ENCODE results near the gene NF1. TPM values are rescaled to one million over a fixed set of nuclear protein-coding genes. Genes with fewer than 3 reads are reported as not detected.
A peak's percentile ranks its signal among the peaks of the same experiment; 100 is the strongest.
"Not testable (repeated sequence)": the region's sequence is repeated elsewhere in the genome, so short reads cannot be mapped to it uniquely, and the experiment has no call there.

Gene NF1
- total RNA-seq, 1 experiment from 2014 or later: 12.4 TPM

DNA sequence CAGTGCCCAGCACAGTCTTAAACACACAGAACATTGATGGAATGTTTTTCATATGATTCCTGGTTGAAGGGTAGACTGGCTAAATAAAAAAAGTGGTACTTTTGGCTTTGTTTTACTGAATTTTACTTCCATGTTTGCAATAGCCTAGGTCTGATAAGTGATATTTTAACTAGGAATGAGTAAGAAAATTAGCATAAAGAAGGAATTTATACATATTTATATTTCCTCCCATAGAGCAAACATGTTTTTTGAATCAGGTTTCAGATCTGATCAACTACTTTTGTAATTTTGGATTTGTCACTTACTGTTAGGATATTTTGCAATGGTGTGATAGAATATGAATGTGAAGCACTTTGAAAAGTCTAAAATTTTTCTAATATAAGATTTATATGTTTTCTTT lies 7.2 kb downstream of the NF1 start:
- no peak overlapping the region for H3K4me3 ChIP-seq
- H3K27me3 ChIP-seq: no peaks in the 10 kb centered on the region
- H3K36me3 ChIP-seq: peaks cover 3% of the 10 kb centered on the region
- H3K9me3 ChIP-seq: no peaks in the 10 kb centered on the region
- no peak for DNase-seq

DNA sequence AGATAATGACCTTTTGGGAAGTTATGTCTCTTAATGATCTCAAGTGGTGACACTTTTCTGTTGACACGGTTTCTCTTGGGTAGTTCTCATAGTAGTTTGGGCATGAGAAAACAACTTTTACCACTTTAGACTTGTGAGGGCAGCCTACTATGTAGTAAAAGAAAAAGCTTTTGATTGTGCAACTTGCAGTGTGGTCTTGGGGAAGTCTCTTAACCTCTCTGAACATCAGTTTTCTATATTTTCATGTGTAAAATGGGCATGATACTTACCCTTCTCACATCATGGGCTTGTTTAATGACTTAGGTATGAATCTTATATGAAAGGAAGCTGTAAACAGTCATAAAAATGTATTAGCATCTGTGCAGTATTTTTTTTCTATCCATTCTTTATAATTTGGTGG lies 11.2 kb downstream of the NF1 start:
- H3K27me3 ChIP-seq: no peaks in the 10 kb centered on the region
- no peak overlapping the region for H3K4me3 ChIP-seq
- H3K9me3 ChIP-seq: no peaks in the 10 kb centered on the region
- no peaks in the 10 kb centered on the region; the same call in none of the 2 replicates for H3K36me3 ChIP-seq
- DNase-seq: no peak

DNA sequence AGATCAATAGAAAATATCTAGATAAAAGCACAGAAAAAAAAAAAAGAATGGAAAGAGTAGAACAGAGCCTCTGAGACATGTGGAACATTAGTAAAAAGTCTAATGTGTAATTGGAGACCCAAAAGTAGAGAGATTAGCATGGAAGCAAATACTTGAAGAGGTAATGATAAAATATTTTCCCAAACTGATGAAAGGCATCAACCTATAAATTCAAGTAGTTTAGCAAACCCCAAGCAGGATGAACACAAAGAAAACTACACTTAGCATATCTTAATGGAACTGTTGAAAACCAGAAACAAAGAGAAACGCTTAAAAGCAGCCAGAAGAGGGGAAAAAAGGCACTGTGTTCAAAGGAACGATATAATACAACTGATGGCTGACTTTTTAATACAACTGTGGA lies 16.4 kb downstream of the NF1 start:
- no peaks in the 10 kb centered on the region for H3K27me3 ChIP-seq
- DNase-seq: no peak
- H3K4me3 ChIP-seq: no peak overlapping the region
- H3K9me3 ChIP-seq: no peaks in the 10 kb centered on the region
- 0 out of 2 replicates have a peak, but pooled peaks cover 2% of the 10 kb centered on the region for H3K36me3 ChIP-seq

DNA sequence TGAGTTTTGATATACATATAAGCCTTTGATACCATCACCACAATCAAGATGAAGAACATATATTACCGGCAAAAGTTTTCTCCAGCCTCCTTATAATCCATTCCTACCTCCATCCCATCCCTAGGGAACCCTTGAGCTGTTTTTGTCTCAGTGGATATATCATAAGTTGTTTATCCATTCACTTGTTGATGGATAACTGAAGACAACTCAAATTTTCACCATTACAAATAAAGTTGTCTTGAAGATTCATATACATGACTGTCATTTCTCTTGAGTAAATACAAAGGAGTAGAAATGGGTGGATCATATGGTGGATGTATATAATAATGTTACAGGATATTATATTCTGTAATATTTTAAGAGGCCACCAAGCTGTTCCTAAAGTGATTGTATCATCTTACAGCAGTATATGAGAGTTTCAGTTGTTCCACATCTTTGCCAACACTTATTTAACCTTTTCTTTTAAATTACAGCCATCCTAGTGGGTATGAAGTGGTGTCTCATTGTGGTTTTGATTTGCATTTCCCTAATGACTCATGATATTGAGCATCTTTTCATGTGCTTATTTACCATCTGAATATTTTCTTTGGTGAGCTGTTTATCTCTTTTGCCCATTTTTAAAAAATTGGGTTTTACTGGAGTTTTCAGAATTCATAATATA lies 17.4 kb downstream of the NF1 start:
- Histone ChIP-seq H3K4me3 (no peak overlapping the region), H3K36me3 (0 out of 2 replicates have a peak, but pooled peaks cover 2% of the 10 kb centered on the region), H3K27me3 (no peaks in the 10 kb centered on the region), H3K9me3 (no peaks in the 10 kb centered on the region)
- DNase-seq: no peak

DNA sequence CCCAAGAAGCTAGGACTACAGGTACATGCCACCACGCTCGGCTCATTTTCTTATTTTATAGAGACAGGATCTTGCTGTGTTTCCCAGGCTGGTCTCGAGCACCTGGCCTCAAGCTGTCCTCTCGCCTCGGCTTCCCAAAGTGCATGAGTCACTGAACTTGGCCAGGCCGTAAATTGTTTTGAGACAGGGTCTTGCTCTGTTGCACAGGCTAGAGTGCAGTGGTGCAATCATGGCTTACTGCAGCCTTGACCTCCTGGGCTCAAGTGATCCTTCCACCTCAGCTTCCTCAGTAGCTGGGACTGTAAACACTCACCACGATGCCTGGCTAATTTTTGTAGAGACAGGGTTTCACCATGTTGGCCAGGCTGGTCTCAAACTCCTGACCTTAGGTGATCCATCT lies 18.6 kb downstream of the NF1 start:
- H3K9me3 ChIP-seq: not testable (repeated sequence)

DNA sequence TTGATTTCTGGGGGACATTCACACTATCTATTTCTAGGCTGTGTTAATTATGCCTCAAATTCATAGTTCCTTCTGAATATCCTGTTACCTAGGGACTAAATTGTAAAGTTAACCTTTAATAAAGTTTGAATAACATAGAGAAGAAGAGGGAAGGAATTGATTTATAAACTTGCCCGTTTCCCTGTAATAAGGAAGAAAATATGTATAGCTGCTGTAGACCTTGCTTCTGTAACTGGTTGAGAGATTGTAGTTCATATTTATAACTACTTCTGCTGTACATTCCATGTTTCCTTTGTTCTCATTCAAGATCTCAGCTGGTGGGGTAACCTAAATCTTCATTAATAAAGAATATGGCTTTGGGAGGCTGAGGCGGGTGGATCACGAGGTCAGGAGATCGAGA lies 19.2 kb downstream of the NF1 start:
- Histone ChIP-seq H3K9me3 (no peaks in the 10 kb centered on the region), H3K27me3 (no peaks in the 10 kb centered on the region), H3K36me3 (0 out of 2 replicates have a peak, but pooled peaks cover 2% of the 10 kb centered on the region), H3K4me3 (no peak overlapping the region)
- no peak for DNase-seq

More for the DNA sequence above, 18.6 kb downstream of the NF1 start:
- not testable (repeated sequence) for H3K4me3 ChIP-seq, H3K36me3 ChIP-seq, H3K27me3 ChIP-seq
- peak; percentile 13 for DNase-seq

DNA sequence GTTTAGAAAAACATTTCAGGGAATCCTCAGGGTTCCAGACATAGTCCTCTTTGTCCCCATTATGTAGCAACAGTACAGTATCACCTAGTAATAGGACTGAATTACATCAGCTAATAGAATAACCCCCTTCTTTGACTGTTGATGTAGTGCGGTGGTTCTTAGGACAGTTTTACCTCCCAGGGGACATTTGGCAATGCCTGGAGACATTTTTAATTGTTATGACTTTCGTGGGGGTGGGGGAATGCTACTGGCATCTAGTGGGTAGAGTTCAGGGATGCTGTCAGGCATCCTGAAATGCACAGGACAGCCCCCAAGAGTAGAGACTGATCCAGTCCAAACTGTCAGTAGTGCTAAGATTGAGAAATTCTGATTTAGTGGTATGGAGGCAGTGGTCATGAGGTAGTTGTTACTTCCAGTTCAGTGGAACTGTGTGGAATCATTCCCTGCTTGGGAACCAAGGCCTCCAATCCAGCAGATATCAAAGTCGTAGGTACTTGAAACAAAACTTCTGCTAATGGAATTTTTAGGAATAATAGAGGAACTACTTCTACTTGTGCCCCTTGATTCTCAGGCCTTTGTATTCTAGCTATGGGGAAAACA lies 20.3 kb downstream of the NF1 start:
- H3K9me3 ChIP-seq: peaks cover 2% of the 10 kb centered on the region; the same call in 1 of the 2 replicates
- H3K4me3 ChIP-seq: no peak overlapping the region
- H3K36me3 ChIP-seq: 0 out of 2 replicates have a peak, but pooled peaks cover 2% of the 10 kb centered on the region
- no peak for DNase-seq
- H3K27me3 ChIP-seq: no peaks in the 10 kb centered on the region

DNA sequence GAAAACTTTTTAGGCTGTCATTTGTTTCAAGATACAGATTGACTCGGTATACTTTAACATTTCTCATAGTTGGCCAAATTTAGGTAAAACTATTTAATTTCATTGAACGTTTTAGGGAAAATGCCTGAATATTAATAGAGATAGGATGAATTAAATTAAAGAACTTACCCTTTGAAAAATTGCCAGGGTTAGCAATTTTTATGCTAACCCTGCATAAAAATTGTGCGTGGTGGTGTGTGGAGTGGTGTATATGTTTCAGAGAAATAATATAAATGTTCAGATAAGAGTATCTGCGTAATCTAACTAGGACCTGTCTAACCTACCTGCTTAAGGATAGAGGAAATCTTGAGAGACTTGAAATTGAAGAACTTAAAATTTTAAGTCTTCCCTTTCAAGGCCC lies 21.4 kb downstream of the NF1 start:
- H3K4me3 ChIP-seq: no peak overlapping the region
- DNase-seq: no peak
- H3K9me3 ChIP-seq: peaks cover 2% of the 10 kb centered on the region; the same call in 1 of the 2 replicates
- H3K27me3 ChIP-seq: no peaks in the 10 kb centered on the region
- H3K36me3 ChIP-seq: 0 out of 2 replicates have a peak, but pooled peaks cover 2% of the 10 kb centered on the region

DNA sequence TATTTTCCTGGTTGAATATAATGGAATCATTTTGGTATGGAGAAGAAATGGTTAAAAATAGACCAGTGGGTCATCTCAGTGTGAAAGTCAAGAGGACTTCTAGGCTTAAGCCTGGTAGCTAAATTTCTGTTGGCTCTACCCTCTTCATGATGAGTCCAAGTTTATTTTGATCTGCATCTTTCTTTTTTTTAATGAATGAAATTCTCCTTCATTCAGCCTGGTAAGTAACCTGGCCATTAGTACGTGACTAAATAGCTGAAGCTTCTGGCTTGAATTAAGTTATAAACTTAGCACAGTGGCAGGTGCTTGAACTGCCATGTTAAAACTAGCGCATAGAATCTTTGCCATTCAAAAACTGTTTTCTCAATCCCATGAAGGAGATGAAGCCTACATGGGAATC lies 28.0 kb downstream of the NF1 start:
- Histone ChIP-seq H3K36me3 (peaks cover 2% of the 10 kb centered on the region), H3K4me3 (no peak overlapping the region), H3K9me3 (peaks cover 2% of the 10 kb centered on the region; the same call in 1 of the 2 replicates), H3K27me3 (no peaks in the 10 kb centered on the region)
- DNase-seq: no peak

DNA sequence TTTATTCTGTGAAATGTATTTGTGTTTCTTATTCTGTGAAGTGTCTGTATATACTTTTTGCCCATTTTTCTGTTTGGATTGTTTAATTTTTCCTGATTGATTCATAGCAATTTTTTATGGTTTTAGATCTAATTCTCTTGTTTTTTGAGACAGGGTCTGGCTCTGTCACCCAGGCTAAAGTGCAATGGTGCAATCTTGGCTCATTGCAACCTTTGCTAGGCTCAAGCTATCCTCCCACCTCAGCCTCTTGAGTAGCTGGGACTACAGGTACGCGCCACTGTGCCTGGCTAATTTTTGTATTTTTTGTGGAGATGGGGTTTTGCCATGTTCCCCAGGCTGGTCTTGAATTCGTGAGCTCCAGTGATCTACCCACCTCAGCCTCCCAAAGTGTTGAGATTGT lies 31.5 kb downstream of the NF1 start:
- no peak for DNase-seq
- no peaks in the 10 kb centered on the region for H3K9me3 ChIP-seq
- H3K4me3 ChIP-seq: no peak overlapping the region
- peaks cover 6% of the 10 kb centered on the region for H3K36me3 ChIP-seq
- no peaks in the 10 kb centered on the region for H3K27me3 ChIP-seq

DNA sequence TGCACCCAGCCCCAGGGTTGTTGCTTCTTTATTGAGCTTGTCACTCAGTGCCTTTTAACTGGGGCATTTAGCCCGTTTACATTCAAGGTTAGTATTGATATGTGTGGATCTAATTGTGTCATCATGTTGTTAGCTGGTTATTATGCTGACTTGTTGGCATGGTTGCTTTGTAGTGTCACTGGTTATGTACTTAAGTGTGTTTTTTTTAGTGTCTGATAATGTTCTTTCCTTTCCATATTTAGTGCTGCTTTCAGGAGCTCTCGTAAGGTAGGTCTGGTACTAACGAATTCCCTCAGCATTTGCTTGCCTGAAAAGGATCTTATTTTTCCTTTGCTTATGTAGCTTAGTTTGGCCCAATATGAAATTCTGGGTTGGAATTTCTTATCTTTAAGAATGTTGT lies 33.5 kb downstream of the NF1 start:
- no peak for DNase-seq
- Histone ChIP-seq H3K36me3 (peaks cover 8% of the 10 kb centered on the region), H3K27me3 (no peaks in the 10 kb centered on the region), H3K4me3 (no peak overlapping the region), H3K9me3 (no peaks in the 10 kb centered on the region)

DNA sequence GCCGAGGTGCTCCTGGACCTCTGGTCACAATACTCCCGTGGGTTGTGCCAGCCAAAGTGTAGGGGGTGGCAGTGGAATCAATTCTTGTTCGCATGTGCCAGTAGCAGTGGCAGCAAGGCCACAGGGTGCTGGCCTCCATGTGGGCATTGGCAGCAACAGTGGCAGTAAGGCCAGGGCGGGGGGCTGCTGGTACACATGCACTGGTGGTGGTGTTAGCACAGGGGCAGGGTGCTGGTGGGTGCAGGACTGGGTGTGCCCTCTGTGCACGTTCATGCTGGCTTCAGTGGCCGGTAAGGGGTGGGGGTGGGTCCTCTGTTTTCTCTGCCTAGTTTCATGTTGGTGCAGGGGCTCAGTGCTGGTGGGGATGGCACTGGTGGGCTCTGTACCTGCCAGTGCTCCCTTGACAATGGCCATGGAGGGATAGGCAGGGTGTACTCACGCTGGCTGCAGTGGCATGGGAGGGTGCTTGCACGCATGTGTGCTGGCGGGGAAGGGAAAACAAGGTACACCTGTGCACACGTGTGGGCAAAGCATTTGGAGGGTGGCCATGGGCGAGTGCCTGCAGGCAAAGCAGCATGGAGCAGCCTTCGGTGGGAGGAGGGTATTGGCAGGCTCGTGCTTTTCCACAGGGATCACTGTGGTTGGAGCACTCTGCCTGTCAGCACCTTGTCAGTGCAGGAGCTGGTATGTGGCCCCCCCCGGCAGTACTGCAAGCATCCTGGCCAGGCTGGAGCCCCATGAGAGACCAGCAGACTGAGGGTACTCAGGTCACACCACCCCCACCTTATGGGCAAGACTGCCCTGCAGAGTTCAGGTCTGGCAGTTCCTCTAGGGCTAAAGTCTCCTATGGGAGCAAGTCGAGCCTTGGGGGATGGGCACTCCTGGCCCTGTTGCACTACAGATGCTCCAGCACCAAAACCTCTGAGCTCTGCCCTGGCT lies 35.8 kb downstream of the NF1 start:
- DNase-seq: no peak
- Histone ChIP-seq H3K9me3 (no peaks in the 10 kb centered on the region), H3K36me3 (peaks cover 12% of the 10 kb centered on the region), H3K4me3 (no peak overlapping the region), H3K27me3 (no peaks in the 10 kb centered on the region)

DNA sequence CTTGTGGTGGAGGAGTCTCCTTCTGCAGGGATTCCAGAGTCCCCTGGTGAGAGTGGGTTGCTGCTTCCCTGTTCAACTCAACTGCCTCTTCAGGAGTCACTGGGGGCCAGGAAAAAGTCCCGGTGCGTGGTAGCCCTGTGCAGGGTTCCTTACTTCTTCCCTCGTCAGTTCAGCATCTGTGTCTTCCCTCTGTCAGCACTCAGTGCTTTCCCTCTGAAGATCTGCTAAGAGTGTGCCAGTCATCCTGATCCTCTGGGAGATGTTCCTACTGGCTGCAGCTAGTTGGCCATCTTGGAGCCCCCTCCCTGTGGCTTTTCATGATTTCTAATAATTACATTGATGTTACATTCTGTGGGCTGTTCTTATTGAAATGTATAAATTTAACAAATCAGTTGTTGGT lies 36.5 kb downstream of the NF1 start:
- Histone ChIP-seq H3K4me3 (no peak overlapping the region), H3K9me3 (no peaks in the 10 kb centered on the region), H3K27me3 (no peaks in the 10 kb centered on the region), H3K36me3 (peaks cover 10% of the 10 kb centered on the region)
- DNase-seq: no peak

DNA sequence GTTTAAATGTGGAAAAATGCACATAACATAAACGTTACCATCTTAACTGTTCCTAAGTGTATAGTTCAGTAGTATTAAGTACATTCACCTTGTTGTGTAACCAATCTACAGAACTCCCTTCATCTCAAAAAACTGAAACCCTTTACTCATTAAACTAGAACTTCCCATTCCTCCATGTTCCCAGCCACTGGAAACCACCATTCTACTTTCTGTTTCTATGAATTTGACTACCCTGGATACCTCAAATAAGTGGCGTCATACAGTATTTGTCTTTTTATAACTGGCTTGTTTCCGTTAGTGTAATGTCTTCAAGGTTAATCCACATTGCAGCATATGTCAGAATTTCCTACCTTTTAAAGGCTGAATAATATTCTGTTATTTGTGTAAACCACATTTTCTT lies 38.2 kb downstream of the NF1 start:
- Histone ChIP-seq H3K9me3 (no peaks in the 10 kb centered on the region), H3K27me3 (no peaks in the 10 kb centered on the region), H3K36me3 (peaks cover 18% of the 10 kb centered on the region), H3K4me3 (no peak overlapping the region)
- no peak for DNase-seq

DNA sequence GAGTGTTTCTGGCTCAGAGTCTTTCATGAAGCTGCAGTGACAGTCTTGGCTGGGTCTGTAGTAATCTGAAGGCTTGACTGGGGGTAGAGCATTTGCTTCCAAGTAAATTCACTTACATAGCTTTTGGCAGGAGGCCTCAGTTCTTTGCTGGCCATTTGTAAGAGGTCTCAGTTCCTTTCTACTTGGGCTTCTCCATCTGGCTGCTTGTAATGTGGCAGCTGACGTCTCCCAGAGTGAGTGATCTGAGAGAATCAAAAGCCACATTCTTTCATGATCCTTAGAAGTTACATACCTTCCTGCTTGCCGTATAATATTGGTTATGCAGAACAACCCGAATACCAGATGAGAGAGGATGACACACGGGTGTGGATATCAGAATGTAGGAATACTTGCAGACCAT lies 39.8 kb downstream of the NF1 start:
- no peak for DNase-seq
- Histone ChIP-seq H3K27me3 (no peaks in the 10 kb centered on the region), H3K4me3 (no peak overlapping the region), H3K9me3 (no peaks in the 10 kb centered on the region), H3K36me3 (peaks cover 19% of the 10 kb centered on the region)

DNA sequence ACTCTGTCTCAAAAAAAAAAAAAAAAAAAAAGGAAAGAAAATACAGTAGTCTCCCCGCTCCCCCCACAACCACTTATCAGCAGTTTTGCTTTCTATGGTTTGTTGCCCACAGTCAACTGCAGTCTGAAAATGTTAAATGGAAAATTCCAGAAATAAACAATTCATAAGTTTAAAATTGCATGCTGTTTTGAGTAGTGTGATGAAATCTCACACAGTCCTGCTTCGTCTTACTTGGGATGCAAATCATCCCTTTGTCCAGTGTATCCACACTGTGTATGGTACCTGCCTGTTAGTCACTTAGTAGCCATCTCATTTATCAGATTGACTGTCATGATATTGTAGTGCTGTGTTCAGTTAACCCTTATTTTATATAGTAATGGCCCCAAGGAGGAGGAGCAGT lies 41.5 kb downstream of the NF1 start:
- no peak for DNase-seq
- Histone ChIP-seq H3K27me3 (no peaks in the 10 kb centered on the region), H3K36me3 (peaks cover 19% of the 10 kb centered on the region), H3K4me3 (no peak overlapping the region), H3K9me3 (no peaks in the 10 kb centered on the region)

DNA sequence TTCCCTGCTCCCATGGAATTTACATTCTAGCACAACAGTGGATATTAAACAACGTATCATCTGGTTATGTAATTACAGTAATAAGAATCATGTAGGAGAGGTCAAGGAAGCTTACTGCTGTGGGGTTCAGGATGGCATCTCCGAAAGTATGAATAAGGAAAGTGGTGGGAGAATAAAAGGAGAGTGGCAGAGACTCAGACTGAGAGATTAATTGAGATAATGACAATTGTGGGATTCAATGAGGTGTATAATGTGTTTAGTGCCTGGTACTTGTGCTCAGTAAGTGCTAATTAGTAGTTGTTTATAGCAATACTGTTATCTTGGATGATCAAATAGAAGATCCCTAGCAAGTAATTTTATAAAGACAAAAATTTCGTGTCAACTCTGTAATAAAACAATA lies 45.3 kb downstream of the NF1 start:
- H3K36me3 ChIP-seq: peaks cover 13% of the 10 kb centered on the region
- H3K27me3 ChIP-seq: no peaks in the 10 kb centered on the region
- H3K9me3 ChIP-seq: no peaks in the 10 kb centered on the region
- no peak overlapping the region for H3K4me3 ChIP-seq
- no peak for DNase-seq

Measured in MG63 (cell line).